GM06990 (cell line): ENCODE measurements around the gene UFD1.

Experiments
- DNase-seq: peaks from one replicate; pipeline ENCODE4 v3.0.0-alpha.2; 2011; ENCODE audit not compliant: insufficient read length; ENCODE audit errors: extremely low read depth
- H3K27me3 ChIP-seq: replicated peaks from 2 replicates; pipeline ENCODE4 v1.6.0; 2011; ENCODE audit warnings: low read length; ENCODE audit not compliant: control insufficient read depth, insufficient read depth
- H3K36me3 ChIP-seq: 2 replicates; pipeline ENCODE4 v1.5.1; 2011; ENCODE audit warnings: low read length; ENCODE audit not compliant: control insufficient read depth, insufficient read depth
- H3K4me3 ChIP-seq: replicated peaks from 2 replicates; pipeline ENCODE4 v1.5.1; 2011; ENCODE audit warnings: low read depth, mild to moderate bottlenecking, control low read depth, low read length
- CTCF ChIP-seq: IDR thresholded peaks from 2 replicates; pipeline ENCODE4 v1.5.1; 2011; ENCODE audit warnings: low read length, control low read depth, mild to moderate bottlenecking, inconsistent platforms; ENCODE audit not compliant: insufficient read depth, poor library complexity, severe bottlenecking

Gene UFD1

GRCh38 chr22:19478901-19479354 lies at the start of gene UFD1:
UFD1 (minus strand) TSS chr22:19479193; CDS start chr22:19479085, 108 bp downstream.
- H3K27me3 ChIP-seq: no peaks in the 10 kb centered on the region
- DNase-seq: peak; percentile 91
- H3K36me3 ChIP-seq: peaks cover 3% of the 10 kb centered on the region; the same call in 1 of the 2 replicates
- TF ChIP-seq CTCF: no peak
- H3K4me3 ChIP-seq: peak within 1 kb of the TSS; percentile 89

GRCh38 chr22:19527861-19528417 lies 48.9 kb upstream of the UFD1 start:
- no peaks in the 10 kb centered on the region; the same call in 1 of the 2 replicates for H3K27me3 ChIP-seq
- TF ChIP-seq CTCF: no peak
- no peak overlapping the region for H3K4me3 ChIP-seq
- no peak for DNase-seq
- H3K36me3 ChIP-seq: no peaks in the 10 kb centered on the region

- H3K27me3 ChIP-seq: no peaks in the 10 kb centered on the region; the same call in 1 of the 2 replicates
- no peak for DNase-seq
- H3K36me3 ChIP-seq: no peaks in the 10 kb centered on the region
- H3K4me3 ChIP-seq: no peak overlapping the region
- TF ChIP-seq CTCF: no peak
These were observed 48.3 kb upstream of the UFD1 start for GRCh38 chr22:19527321-19527721.

- Histone ChIP-seq H3K4me3 (no peak overlapping the region), H3K27me3 (no peaks in the 10 kb centered on the region; the same call in 1 of the 2 replicates), H3K36me3 (no peaks in the 10 kb centered on the region; the same call in 1 of the 2 replicates)
- no peak for TF ChIP-seq CTCF
- DNase-seq: no peak
These were observed 47.7 kb upstream of the UFD1 start for GRCh38 chr22:19526702-19527111.

GRCh38 chr22:19526076-19526701 lies 47.2 kb upstream of the UFD1 start:
- DNase-seq: no peak
- no peak for TF ChIP-seq CTCF
- Histone ChIP-seq H3K36me3 (no peaks in the 10 kb centered on the region; the same call in 1 of the 2 replicates), H3K27me3 (no peaks in the 10 kb centered on the region; the same call in 1 of the 2 replicates), H3K4me3 (no peak overlapping the region)
